Esophagus squamous epithelium (tissue), 4 donors: ENCODE data around the gene FANCF.

ENCODE experiments used
- CTCF ChIP-seq, 6 experiments: fragments of 450-650 bp in 4 of 6; fragments of 200-600 bp in 2 of 6; sonication (generic) in 2 of 6; IDR thresholded peaks; one replicate each; pipeline ENCODE4 v1.5.1; 2016 to 2019; ENCODE audit warnings: antibody characterized with exemption in 6 of 6, mild to moderate bottlenecking in 4 of 6, moderate library complexity in 4 of 6
- POLR2A ChIP-seq, 4 donors: fragments of 450-650 bp; IDR thresholded peaks; one replicate each; pipeline ENCODE4 v1.6.1; 2017; ENCODE audit warnings: antibody characterized with exemption in 4 of 4, mild to moderate bottlenecking in 4 of 4, moderate library complexity in 3 of 4

GRCh38 chr11:22635689-22636088 is 10.1 kb upstream of the FANCF start:
- TF ChIP-seq CTCF (IDR thresholded peaks at IDR 0.05) = no peak
- TF ChIP-seq POLR2A (IDR thresholded peaks at IDR 0.05) = no peak
